ENCODE measurements around the gene EFCAB13. TPM values are rescaled to one million over a fixed set of nuclear protein-coding genes. Genes with fewer than 3 reads are reported as not detected.

EFCAB13 gene
- total RNA-seq, 6 donors from 2014 or later = 3.2 to 21.0 (median 8.1) TPM

DNA sequence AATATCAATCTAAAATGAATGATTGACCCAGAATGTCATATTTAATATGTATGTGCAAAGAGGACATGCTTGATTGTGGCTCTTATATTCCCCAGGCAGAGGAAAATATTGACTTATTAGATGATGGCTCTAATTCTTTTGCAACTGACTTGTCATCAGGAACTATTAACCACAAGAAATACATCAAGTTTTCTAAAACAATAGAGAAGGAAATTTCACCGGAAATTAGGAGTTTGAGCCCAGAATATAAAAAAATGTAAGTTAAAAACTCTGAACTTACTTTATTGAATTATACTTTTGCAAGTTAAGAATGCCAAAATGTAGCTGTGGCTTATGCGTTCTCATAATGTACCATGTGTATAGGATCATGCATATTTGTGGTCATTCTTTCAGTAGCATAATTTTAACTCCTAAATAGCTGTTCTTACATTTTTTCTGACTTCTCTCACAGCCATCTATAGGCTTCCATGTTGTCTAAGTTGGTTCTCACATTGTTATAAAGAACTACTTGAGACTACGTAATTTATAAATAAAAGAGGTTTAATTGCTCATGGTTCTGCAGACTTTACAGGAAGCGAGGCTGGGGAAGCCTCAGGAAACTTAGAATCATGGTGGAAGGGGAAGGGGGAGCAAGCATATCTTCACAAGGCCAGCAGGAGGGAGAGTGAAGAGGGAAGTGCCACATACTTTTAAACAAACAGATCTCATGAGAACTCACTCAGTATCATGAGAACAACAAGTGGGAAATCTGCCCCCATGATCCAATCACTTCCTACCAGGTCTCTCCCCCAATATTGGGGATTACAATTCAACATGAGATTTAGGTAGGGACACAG is 11.6 kb downstream of the EFCAB13 start:
- H3K9me3 ChIP-seq = no peaks in the 10 kb centered on the region
- no peak overlapping the region for H3K27ac ChIP-seq
- no peak overlapping the region for H3K4me3 ChIP-seq
- no peaks in the 10 kb centered on the region for H3K27me3 ChIP-seq
- no peaks in the 10 kb centered on the region for H3K4me1 ChIP-seq
- TF ChIP-seq POLR2A (IDR thresholded peaks at IDR 0.05) (no peak), POLR2AphosphoS5 (IDR thresholded peaks at IDR 0.05) (no peak), CTCF (IDR thresholded peaks at IDR 0.05) (no peak), EP300 (IDR thresholded peaks at IDR 0.05) (no peak)
- H3K36me3 ChIP-seq = peaks cover 0 to 5% (median 0%) of the 10 kb centered on the region in 4 donors
- DNase-seq (no peak), ATAC-seq (ENCODE audit: low FRiP score in 2 of 2) (no peak)
- WGBS, 2 donors = 76 to 81% methylated on average over 4 of the region's 4 CpGs

- DNase-seq (no peak), ATAC-seq (ENCODE audit: low FRiP score in 2 of 2) (no peak)
- TF ChIP-seq POLR2AphosphoS5 (IDR thresholded peaks at IDR 0.05) (no peak), CTCF (IDR thresholded peaks at IDR 0.05) (no peak), EP300 (IDR thresholded peaks at IDR 0.05) (no peak), POLR2A (IDR thresholded peaks at IDR 0.05) (no peak)
- H3K36me3 ChIP-seq = peaks cover 0 to 5% (median 0%) of the 10 kb centered on the region in 4 donors
- H3K4me3 ChIP-seq = no peak overlapping the region
- WGBS, 2 donors = 97 to 98% methylated on average over 3 of the region's 3 CpGs
- no peaks in the 10 kb centered on the region for H3K27me3 ChIP-seq
- no peaks in the 10 kb centered on the region for H3K4me1 ChIP-seq
- H3K9me3 ChIP-seq = no peaks in the 10 kb centered on the region
- H3K27ac ChIP-seq = no peak overlapping the region
These were observed 14.3 kb downstream of the EFCAB13 start for GRCh38 chr17:47338026-47338425.

DNA sequence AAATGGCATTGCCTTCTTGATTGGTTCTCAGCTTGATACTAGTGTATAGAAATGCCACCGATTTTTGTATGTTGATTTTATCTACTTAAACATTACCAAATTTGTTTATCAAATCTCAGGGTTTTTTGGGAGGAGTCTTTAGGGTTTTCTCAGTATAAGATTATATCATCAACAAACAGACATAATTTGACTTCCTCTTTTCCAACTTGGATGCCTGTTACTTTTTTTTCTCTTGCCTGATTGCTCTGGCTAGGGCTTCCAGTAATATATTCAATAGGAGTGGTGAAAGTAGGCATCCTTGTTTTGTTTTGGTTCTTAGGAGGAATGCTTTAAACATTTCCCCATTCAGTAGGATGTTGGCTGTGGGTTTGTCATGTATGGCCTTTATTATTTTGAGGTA is 29.1 kb downstream of the EFCAB13 start:
- Histone ChIP-seq H3K4me3 (no peak overlapping the region), H3K9me3 (no peaks in the 10 kb centered on the region), H3K27me3 (no peaks in the 10 kb centered on the region), H3K27ac (no peak overlapping the region), H3K36me3 (no peaks in the 10 kb centered on the region), H3K4me1 (no peaks in the 10 kb centered on the region)
- DNase-seq (no peak), ATAC-seq (ENCODE audit: low FRiP score in 2 of 2) (no peak)
- TF ChIP-seq CTCF (IDR thresholded peaks at IDR 0.05) (no peak), EP300 (IDR thresholded peaks at IDR 0.05) (no peak), POLR2A (IDR thresholded peaks at IDR 0.05) (no peak), POLR2AphosphoS5 (IDR thresholded peaks at IDR 0.05) (no peak)
- WGBS, 2 donors = 50 to 52% methylated on average over 1 of the region's 1 CpG

GRCh38 chr17:47358652-47359051 is 34.9 kb downstream of the EFCAB13 start:
- 85 to 92% methylated on average over 1 of the region's 1 CpG for WGBS, 2 donors
- H3K4me1 ChIP-seq = no peaks in the 10 kb centered on the region
- no peak overlapping the region for H3K4me3 ChIP-seq
- ATAC-seq (ENCODE audit: low FRiP score in 2 of 2) (no peak), DNase-seq (no peak)
- H3K27me3 ChIP-seq = no peaks in the 10 kb centered on the region
- H3K9me3 ChIP-seq = no peaks in the 10 kb centered on the region
- H3K27ac ChIP-seq = no peak overlapping the region
- H3K36me3 ChIP-seq = no peaks in the 10 kb centered on the region
- TF ChIP-seq POLR2A (IDR thresholded peaks at IDR 0.05) (no peak), CTCF (IDR thresholded peaks at IDR 0.05) (no peak), POLR2AphosphoS5 (IDR thresholded peaks at IDR 0.05) (no peak), EP300 (IDR thresholded peaks at IDR 0.05) (no peak)

GRCh38 chr17:47363171-47363570 is 39.4 kb downstream of the EFCAB13 start:
- no peak for TF ChIP-seq CTCF (IDR thresholded peaks at IDR 0.05)
- no peak for TF ChIP-seq EP300 (IDR thresholded peaks at IDR 0.05)
- no peak for TF ChIP-seq POLR2AphosphoS5 (IDR thresholded peaks at IDR 0.05)
- TF ChIP-seq POLR2A (IDR thresholded peaks at IDR 0.05) = no peak
- DNase-seq = no peak
- H3K36me3 ChIP-seq = no peaks in the 10 kb centered on the region
- no peak overlapping the region for H3K4me3 ChIP-seq
- no peaks in the 10 kb centered on the region for H3K9me3 ChIP-seq
- H3K4me1 ChIP-seq = no peaks in the 10 kb centered on the region
- ATAC-seq (ENCODE audit: low FRiP score in 2 of 2) = no peak
- H3K27ac ChIP-seq = no peak overlapping the region
- 83 to 87% methylated on average over 2 of the region's 2 CpGs for WGBS, 2 donors
- H3K27me3 ChIP-seq = no peaks in the 10 kb centered on the region

Data from upper lobe of left lung (tissue), 6 donors.